Small intestine (tissue), 7 donors: ENCODE results near the gene CHKB. TPM values are rescaled to one million over a fixed set of nuclear protein-coding genes. Genes with fewer than 3 reads are reported as not detected.

Experiments
- DNase-seq, 2 donors: peaks; one replicate each; pipeline versions ENCODE4 v3.0.0 to v3.0.0-alpha.2; 2013
- FAIRE-seq: peaks from 2 replicates; lab custom pipeline; 2012; peaks lifted over from hg19 to GRCh38; lab: Jason Lieb, UNC
- H3K27ac ChIP-seq, 3 donors: one replicate each; pipeline ENCODE4 v1.5.1; 2013; ENCODE audit warnings: low read length in 2 of 3, mild to moderate bottlenecking in 2 of 3, control low read depth in 1 of 3, inconsistent platforms in 1 of 3, low read depth in 1 of 3, moderate library complexity in 1 of 3
- H3K27me3 ChIP-seq, 3 donors: one replicate each; pipeline ENCODE4 v1.6.1; 2013; ENCODE audit warnings: low read length in 3 of 3, inconsistent platforms in 1 of 3; ENCODE audit not compliant: control insufficient read depth in 3 of 3, insufficient read depth in 3 of 3
- H3K36me3 ChIP-seq, 3 donors: one replicate each; pipeline ENCODE4 v1.6.1; 2013; ENCODE audit warnings: low read length in 3 of 3, inconsistent platforms in 1 of 3, low read depth in 1 of 3, mild to moderate bottlenecking in 1 of 3, moderate library complexity in 1 of 3; ENCODE audit not compliant: control insufficient read depth in 3 of 3, insufficient read depth in 2 of 3
- H3K4me1 ChIP-seq, 3 donors: one replicate each; pipeline ENCODE4 v1.6.1; 2013; ENCODE audit warnings: low read length in 2 of 3, inconsistent platforms in 1 of 3, low read depth in 1 of 3, mild to moderate bottlenecking in 1 of 3, moderate library complexity in 1 of 3; ENCODE audit not compliant: control insufficient read depth in 3 of 3, insufficient read depth in 2 of 3
- H3K4me3 ChIP-seq, 3 donors: one replicate each; pipeline ENCODE4 v1.5.1; 2013; ENCODE audit warnings: low read length in 3 of 3, control low read depth in 1 of 3, inconsistent platforms in 1 of 3, low read depth in 1 of 3, mild to moderate bottlenecking in 1 of 3, moderate library complexity in 1 of 3
- H3K9me3 ChIP-seq, 2 donors: one replicate each; pipeline ENCODE4 v1.6.1; 2013; ENCODE audit warnings: low read depth in 1 of 2, low read length in 1 of 2; ENCODE audit not compliant: control insufficient read depth in 2 of 2, insufficient read depth in 1 of 2
- WGBS, 3 donors: extraction: QIAGEN DNeasy Blood & Tissue Kit; methylation state at CpG; one replicate each; pipeline ENCODE4 v1.1.7; 2013; 5-methylcytosine and 5-hydroxymethylcytosine counted together
- polyA plus RNA-seq, 4 donors: library from polyadenylated mRNA; stranded (reverse) in 3 of 4; unstranded in 1 of 4; fragments of 200-250 nt in 3 of 4; fragments of 120-200 nt in 1 of 4; gene quantifications; one replicate each; pipeline versions ENCODE4 v1.2.1 to v1.2.3, GENCODE V29; 2013
- donor health status: healthy with polysubstance abuse.
- donor health status: control.
- donor health status: control.
- donor health status: Bipolar disorder and iron deficiency.
- donor health status: healthy.

Gene CHKB
- polyA plus RNA-seq, 4 donors = 61.2 to 371 (median 223) TPM

GRCh38 chr22:50581950-50582492 is 628 bp downstream of the CHKB start:
- FAIRE-seq (no peak), DNase-seq (peak in 1 of 2 donors; percentile 25)
- Histone ChIP-seq H3K36me3 (peaks cover 0 to 33% (median 0%) of the 10 kb centered on the region in 3 donors), H3K4me3 (peak overlapping the region; percentile 71 to 96 (median 81)), H3K27ac (peak overlapping the region; percentile 97 to 99 (median 98)), H3K27me3 (peaks cover 0 to 3% (median 0%) of the 10 kb centered on the region in 3 donors), H3K9me3 (no peaks in the 10 kb centered on the region), H3K4me1 (peaks cover 7 to 25% (median 7%) of the 10 kb centered on the region in 3 donors)
- WGBS, 3 donors = 6 to 8% (median 6%) methylated on average over 23 to 39 of the region's 39 CpGs

GRCh38 chr22:50581031-50581949 is 1.4 kb downstream of the CHKB start:
- H3K27me3 ChIP-seq = no peaks in the 10 kb centered on the region
- no peak for FAIRE-seq
- WGBS, 3 donors = 89 to 91% (median 91%) methylated on average over 22 of the region's 22 CpGs
- peaks cover 0 to 37% (median 0%) of the 10 kb centered on the region in 3 donors for H3K36me3 ChIP-seq
- H3K27ac ChIP-seq = peak overlapping the region in 1 of 3 donors; percentile 98
- no peak for DNase-seq
- no peaks in the 10 kb centered on the region for H3K9me3 ChIP-seq
- peak overlapping the region; percentile 71 to 96 (median 81) for H3K4me3 ChIP-seq
- H3K4me1 ChIP-seq = peaks cover 7 to 25% (median 7%) of the 10 kb centered on the region in 3 donors

- no peaks in the 10 kb centered on the region for H3K9me3 ChIP-seq
- DNase-seq (no peak), FAIRE-seq (no peak)
- peaks cover 7 to 25% (median 7%) of the 10 kb centered on the region in 3 donors for H3K4me1 ChIP-seq
- no peak overlapping the region for H3K27ac ChIP-seq
- H3K27me3 ChIP-seq = no peaks in the 10 kb centered on the region
- no peak overlapping the region for H3K4me3 ChIP-seq
- WGBS, 3 donors = 94 to 97% (median 97%) methylated on average over 4 of the region's 4 CpGs
- peaks cover 0 to 45% (median 0%) of the 10 kb centered on the region in 3 donors for H3K36me3 ChIP-seq
Measured at GRCh38 chr22:50579752-50580151, 2.9 kb downstream of the CHKB start.

GRCh38 chr22:50578776-50579310 is 3.8 kb downstream of the CHKB start:
- H3K4me1 ChIP-seq = peaks cover 7 to 25% (median 7%) of the 10 kb centered on the region in 3 donors
- DNase-seq (no peak), FAIRE-seq (no peak)
- H3K27me3 ChIP-seq = no peaks in the 10 kb centered on the region
- no peaks in the 10 kb centered on the region for H3K9me3 ChIP-seq
- peak overlapping the region in 1 of 3 donors; percentile 50 for H3K27ac ChIP-seq
- peaks cover 0 to 50% (median 0%) of the 10 kb centered on the region in 3 donors for H3K36me3 ChIP-seq
- no peak overlapping the region for H3K4me3 ChIP-seq
- WGBS, 3 donors = 58 to 72% (median 63%) methylated on average over 7 to 8 of the region's 8 CpGs

- H3K9me3 ChIP-seq = no peaks in the 10 kb centered on the region
- peak within 1 kb of the TSS in 1 of 3 donors; percentile 50 for H3K27ac ChIP-seq
- peak within 1 kb of the TSS in 1 of 3 donors; percentile 0 for H3K4me3 ChIP-seq
- FAIRE-seq (no peak), DNase-seq (peak in 1 of 2 donors; percentile 90)
- H3K4me1 ChIP-seq = peaks cover 2 to 25% (median 7%) of the 10 kb centered on the region in 3 donors
- WGBS, 3 donors = 21 to 27% (median 25%) methylated on average over 52 to 63 of the region's 63 CpGs
- no peaks in the 10 kb centered on the region for H3K27me3 ChIP-seq
- peaks cover 0 to 57% (median 0%) of the 10 kb centered on the region in 3 donors for H3K36me3 ChIP-seq
Measured at GRCh38 chr22:50577987-50578775, 4.5 kb downstream of the CHKB start, which contains the start of gene CPT1B. Gene CPT1B (minus strand): TSS chr22:50578427. CDS start chr22:50577915, 512 bp downstream.

- 47 to 70% (median 66%) methylated on average over 23 of the region's 23 CpGs for WGBS, 3 donors
- Histone ChIP-seq H3K9me3 (no peaks in the 10 kb centered on the region), H3K36me3 (peaks cover 0 to 62% (median 0%) of the 10 kb centered on the region in 3 donors), H3K27me3 (no peaks in the 10 kb centered on the region), H3K27ac (no peak overlapping the region), H3K4me1 (peaks cover 2 to 25% (median 7%) of the 10 kb centered on the region in 3 donors), H3K4me3 (no peak overlapping the region)
- DNase-seq (peak in 1 of 2 donors; percentile 44), FAIRE-seq (no peak)
Measured at GRCh38 chr22:50577697-50577986, 5.0 kb downstream of the CHKB start.

GRCh38 chr22:50576806-50577696 is 5.6 kb downstream of the CHKB start:
- Histone ChIP-seq H3K27ac (no peak overlapping the region), H3K4me3 (no peak overlapping the region), H3K36me3 (peaks cover 0 to 66% (median 0%) of the 10 kb centered on the region in 3 donors), H3K9me3 (no peaks in the 10 kb centered on the region), H3K4me1 (peaks cover 2 to 25% (median 7%) of the 10 kb centered on the region in 3 donors), H3K27me3 (no peaks in the 10 kb centered on the region)
- WGBS, 3 donors = 81 to 86% (median 85%) methylated on average over 18 of the region's 18 CpGs
- FAIRE-seq (no peak), DNase-seq (no peak)
